IgD-negative memory B cell (primary cell): ENCODE results near the gene TAMM41. TPM values are rescaled to one million over a fixed set of nuclear protein-coding genes. Genes with fewer than 3 reads are reported as not detected.
A peak's percentile ranks its signal among the peaks of the same experiment; 100 is the strongest.
"Not testable (repeated sequence)": the region's sequence is repeated elsewhere in the genome, so short reads cannot be mapped to it uniquely, and the experiment has no call there.

Source experiments
- H3K27ac Mint-ChIP-seq, 3 donors: one replicate each; pipeline ENCODE4 v1.8.0; 2020 to 2022; ENCODE audit warnings: mild to moderate bottlenecking in 3 of 3, mixed read lengths in 3 of 3, moderate library complexity in 1 of 3
- H3K27me3 Mint-ChIP-seq: one replicate; pipeline ENCODE4 v1.8.0; 2021; ENCODE audit warnings: mixed read lengths
- H3K36me3 Mint-ChIP-seq: one replicate; pipeline ENCODE4 v1.8.0; 2020; ENCODE audit warnings: mild to moderate bottlenecking, mixed read lengths
- H3K4me1 Mint-ChIP-seq, 3 donors: one replicate each; pipeline ENCODE4 v1.8.0; 2020 to 2022; ENCODE audit warnings: mixed read lengths in 3 of 3, mild to moderate bottlenecking in 1 of 3
- H3K4me3 Mint-ChIP-seq, 4 donors: one replicate each; pipeline ENCODE4 v1.8.0; 2020 to 2022; ENCODE audit warnings: mild to moderate bottlenecking in 4 of 4, mixed read lengths in 4 of 4, moderate library complexity in 3 of 4
- H3K9me3 Mint-ChIP-seq, 3 donors: one replicate each; pipeline ENCODE4 v1.8.0; 2020 to 2021; ENCODE audit warnings: mixed read lengths in 3 of 3, mild to moderate bottlenecking in 1 of 3
- polyA plus RNA-seq: library from polyadenylated mRNA; unstranded; fragments of 300-500 nt; fragmentation: Illumina TruSeq; gene quantifications from one replicate; pipeline ENCODE4 v1.2.3, GENCODE V29; 2021

Gene TAMM41, protein sequence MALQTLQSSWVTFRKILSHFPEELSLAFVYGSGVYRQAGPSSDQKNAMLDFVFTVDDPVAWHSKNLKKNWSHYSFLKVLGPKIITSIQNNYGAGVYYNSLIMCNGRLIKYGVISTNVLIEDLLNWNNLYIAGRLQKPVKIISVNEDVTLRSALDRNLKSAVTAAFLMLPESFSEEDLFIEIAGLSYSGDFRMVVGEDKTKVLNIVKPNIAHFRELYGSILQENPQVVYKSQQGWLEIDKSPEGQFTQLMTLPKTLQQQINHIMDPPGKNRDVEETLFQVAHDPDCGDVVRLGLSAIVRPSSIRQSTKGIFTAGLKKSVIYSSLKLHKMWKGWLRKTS
- 40.0 TPM for polyA plus RNA-seq

GRCh38 chr3:11846281-11847266, at the start of gene TAMM41:
TAMM41 (minus strand) TSS chr3:11846885; CDS start chr3:11846636, 249 bp downstream.
- Mint-ChIP-seq H3K4me1 (peaks cover 9 to 34% (median 28%) of the 10 kb centered on the region in 3 donors), H3K27me3 (no peaks in the 10 kb centered on the region), H3K36me3 (no peaks in the 10 kb centered on the region), H3K9me3 (no peaks in the 10 kb centered on the region), H3K4me3 (peak within 1 kb of the TSS; percentile 96 to 100 (median 98)), H3K27ac (peak within 1 kb of the TSS; percentile 77 to 99 (median 87))

DNA sequence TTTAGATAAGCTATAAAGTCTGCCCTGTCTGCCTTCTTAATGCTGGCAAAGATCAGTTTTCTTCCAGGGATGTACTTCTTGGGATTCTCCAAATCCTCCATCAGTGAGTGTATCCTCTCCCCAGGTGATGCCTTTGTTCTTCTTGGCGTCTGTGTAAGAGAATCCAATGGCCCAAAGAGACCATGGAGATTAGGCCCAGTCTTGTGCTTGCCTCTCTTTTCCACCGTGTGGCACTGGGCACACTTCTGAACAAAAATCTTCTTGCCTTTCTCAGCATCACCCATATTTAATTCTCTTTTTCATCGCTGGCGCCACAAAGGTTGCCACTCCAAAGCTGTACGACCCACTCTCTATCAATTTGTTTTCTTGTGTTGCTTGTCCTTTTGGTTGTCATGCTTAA, 32.2 kb upstream of the TAMM41 start:
- Mint-ChIP-seq H3K9me3 (peaks cover 0 to 3% (median 0%) of the 10 kb centered on the region in 3 donors), H3K27me3 (peaks cover 4% of the 10 kb centered on the region), H3K4me3 (no peak overlapping the region), H3K36me3 (no peaks in the 10 kb centered on the region), H3K4me1 (no peaks in the 10 kb centered on the region), H3K27ac (no peak overlapping the region)

GRCh38 chr3:11874707-11875106, 28.0 kb upstream of the TAMM41 start:
- H3K4me3 Mint-ChIP-seq, H3K9me3 Mint-ChIP-seq, H3K4me1 Mint-ChIP-seq, H3K27me3 Mint-ChIP-seq, H3K36me3 Mint-ChIP-seq, H3K27ac Mint-ChIP-seq: not testable (repeated sequence)

- H3K4me1 Mint-ChIP-seq, H3K36me3 Mint-ChIP-seq: not testable (repeated sequence)
- peak overlapping the region in 1 of 3 donors; percentile 40 for H3K27ac Mint-ChIP-seq
- H3K27me3 Mint-ChIP-seq, result peaks cover 16% of the 10 kb centered on the region
- H3K4me3 Mint-ChIP-seq, result peak overlapping the region in 1 of 4 donors; percentile 15
- peaks cover 0 to 12% (median 0%) of the 10 kb centered on the region in 3 donors for H3K9me3 Mint-ChIP-seq
Measured at GRCh38 chr3:11863739-11864138, 17.1 kb upstream of the TAMM41 start.

DNA sequence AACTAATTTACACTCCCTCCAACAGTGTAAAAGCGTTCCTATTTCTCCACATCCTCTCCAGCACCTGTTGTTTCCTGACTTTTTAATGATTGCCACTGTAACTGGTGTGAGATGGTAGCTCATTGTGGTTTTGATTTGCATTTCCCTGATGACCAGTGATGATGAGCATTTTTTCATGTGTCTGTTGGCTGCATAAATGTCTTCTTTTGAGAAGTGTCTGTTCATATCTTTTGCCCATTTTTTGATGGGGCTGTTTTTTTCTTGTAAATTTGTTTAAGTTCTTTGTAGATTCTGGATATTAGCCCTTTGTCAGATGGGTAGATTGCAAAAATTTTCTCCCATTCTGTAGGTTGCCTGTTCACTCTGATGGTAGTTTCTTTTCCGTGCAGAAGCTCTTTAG, 15.9 kb upstream of the TAMM41 start:
- H3K27me3 Mint-ChIP-seq, result peaks cover 18% of the 10 kb centered on the region
- H3K4me1 Mint-ChIP-seq, H3K4me3 Mint-ChIP-seq, H3K36me3 Mint-ChIP-seq, H3K27ac Mint-ChIP-seq: not testable (repeated sequence)
- peaks cover 0 to 12% (median 0%) of the 10 kb centered on the region in 3 donors for H3K9me3 Mint-ChIP-seq

DNA sequence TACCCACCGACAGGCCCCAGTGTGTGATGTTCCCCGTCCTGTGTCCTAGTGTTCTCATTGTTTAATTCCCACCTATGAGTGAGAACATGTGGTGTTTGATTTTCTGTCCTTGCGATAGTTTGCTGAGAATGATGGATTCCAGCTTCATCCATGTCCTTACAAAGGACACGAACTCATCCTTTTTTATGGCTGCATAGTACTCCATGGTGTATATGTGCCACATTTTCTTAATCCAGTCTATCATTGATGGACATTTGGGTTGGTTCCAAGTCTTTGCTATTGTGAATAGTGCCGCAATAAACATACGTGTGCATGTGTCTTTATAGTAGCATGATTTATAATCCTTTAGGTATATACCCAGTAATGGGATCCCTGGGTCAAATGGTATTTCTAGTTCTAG, 15.5 kb upstream of the TAMM41 start:
- Mint-ChIP-seq H3K27me3 (peaks cover 18% of the 10 kb centered on the region), H3K9me3 (peaks cover 0 to 12% (median 0%) of the 10 kb centered on the region in 3 donors)
- H3K36me3 Mint-ChIP-seq, H3K27ac Mint-ChIP-seq, H3K4me1 Mint-ChIP-seq, H3K4me3 Mint-ChIP-seq: not testable (repeated sequence)

DNA sequence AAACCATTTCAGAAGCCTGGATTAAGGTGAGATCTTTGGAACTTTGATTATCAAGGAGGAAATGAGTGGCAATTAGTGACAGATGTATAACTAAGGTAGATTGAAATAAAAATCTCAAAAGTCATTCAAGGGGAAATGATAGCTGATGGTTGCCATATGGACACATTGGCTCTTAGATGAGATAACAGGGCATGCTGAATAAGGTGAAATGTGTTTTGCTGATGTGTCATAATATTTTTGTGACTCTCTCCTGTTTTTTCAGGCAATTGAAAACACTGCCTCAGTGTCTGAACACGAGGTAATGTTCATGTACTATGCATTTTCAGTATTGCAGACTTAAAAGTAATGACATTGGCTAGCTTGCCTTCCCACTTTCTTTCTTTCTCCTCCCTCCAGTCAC, 13.5 kb upstream of the TAMM41 start:
- H3K4me1 Mint-ChIP-seq, H3K4me3 Mint-ChIP-seq, H3K9me3 Mint-ChIP-seq, H3K36me3 Mint-ChIP-seq, H3K27ac Mint-ChIP-seq: not testable (repeated sequence)
- peaks cover 16% of the 10 kb centered on the region for H3K27me3 Mint-ChIP-seq

DNA sequence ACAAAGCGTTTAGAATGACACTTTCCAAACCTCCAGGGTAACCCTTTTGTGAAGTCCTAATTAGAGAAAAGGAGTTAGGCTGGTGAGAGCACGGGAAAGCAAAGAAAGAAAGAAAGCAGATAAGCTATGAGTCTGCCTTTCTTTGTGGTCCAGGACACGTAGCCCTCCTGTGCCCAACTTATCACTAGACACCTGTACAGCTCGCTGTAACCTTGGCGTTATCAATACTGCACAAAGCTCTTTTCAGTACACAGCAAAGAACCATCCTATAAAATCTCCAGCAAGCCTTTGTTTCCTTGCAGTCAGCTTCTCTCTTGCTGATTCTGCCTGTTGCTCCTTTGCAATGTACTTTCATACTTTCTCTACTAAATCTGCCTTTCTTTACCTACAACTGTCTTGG, 6.8 kb upstream of the TAMM41 start:
- Mint-ChIP-seq H3K27ac (no peak overlapping the region), H3K9me3 (peaks cover 0 to 4% (median 1%) of the 10 kb centered on the region in 3 donors), H3K36me3 (no peaks in the 10 kb centered on the region), H3K4me3 (no peak overlapping the region), H3K27me3 (peaks cover 8% of the 10 kb centered on the region), H3K4me1 (no peaks in the 10 kb centered on the region)

- Mint-ChIP-seq H3K27ac (no peak overlapping the region), H3K36me3 (no peaks in the 10 kb centered on the region), H3K4me3 (no peak overlapping the region)
Measured at GRCh38 chr3:11850003-11850402, 3.3 kb upstream of the TAMM41 start.

GRCh38 chr3:11847607-11848006, 922 bp upstream of the TAMM41 start:
- Mint-ChIP-seq H3K27me3 (peaks cover 2% of the 10 kb centered on the region), H3K4me3 (peak overlapping the region in 3 of 4 donors; percentile 96 to 100 (median 99)), H3K9me3 (no peaks in the 10 kb centered on the region), H3K36me3 (no peaks in the 10 kb centered on the region), H3K27ac (peak overlapping the region in 2 of 3 donors; percentile 77 to 99), H3K4me1 (peaks cover 9 to 31% (median 28%) of the 10 kb centered on the region in 3 donors)

More at GRCh38 chr3:11850003-11850402, 3.3 kb upstream of the TAMM41 start:
- H3K4me1 Mint-ChIP-seq, result peaks cover 9 to 25% (median 22%) of the 10 kb centered on the region in 3 donors
- peaks cover 2% of the 10 kb centered on the region for H3K27me3 Mint-ChIP-seq
- no peaks in the 10 kb centered on the region for H3K9me3 Mint-ChIP-seq

GRCh38 chr3:11845651-11846050, 1.0 kb downstream of the TAMM41 start:
- peak overlapping the region; percentile 96 to 100 (median 98) for H3K4me3 Mint-ChIP-seq
- no peaks in the 10 kb centered on the region for H3K36me3 Mint-ChIP-seq
- peak overlapping the region; percentile 77 to 99 (median 87) for H3K27ac Mint-ChIP-seq
- no peaks in the 10 kb centered on the region for H3K27me3 Mint-ChIP-seq
- H3K9me3 Mint-ChIP-seq, result no peaks in the 10 kb centered on the region
- peaks cover 9 to 34% (median 28%) of the 10 kb centered on the region in 3 donors for H3K4me1 Mint-ChIP-seq

- Mint-ChIP-seq H3K27ac (peak overlapping the region; percentile 10 to 99 (median 78)), H3K36me3 (peaks cover 1% of the 10 kb centered on the region)
Measured at GRCh38 chr3:11844891-11845290, 1.8 kb downstream of the TAMM41 start.

GRCh38 chr3:11835028-11835639, 11.6 kb downstream of the TAMM41 start:
- peak overlapping the region in 1 of 3 donors; percentile 69 for H3K27ac Mint-ChIP-seq
- H3K9me3 Mint-ChIP-seq, result peaks cover 0 to 2% (median 0%) of the 10 kb centered on the region in 3 donors
- no peak overlapping the region for H3K4me3 Mint-ChIP-seq
- H3K27me3 Mint-ChIP-seq, result no peaks in the 10 kb centered on the region
- no peaks in the 10 kb centered on the region for H3K4me1 Mint-ChIP-seq
- H3K36me3 Mint-ChIP-seq, result peaks cover 4% of the 10 kb centered on the region

More at GRCh38 chr3:11844891-11845290, 1.8 kb downstream of the TAMM41 start:
- peaks cover 9 to 34% (median 28%) of the 10 kb centered on the region in 3 donors for H3K4me1 Mint-ChIP-seq
- H3K4me3 Mint-ChIP-seq, result peak overlapping the region; percentile 51 to 96 (median 84)
- no peaks in the 10 kb centered on the region for H3K9me3 Mint-ChIP-seq
- no peaks in the 10 kb centered on the region for H3K27me3 Mint-ChIP-seq

- H3K27ac Mint-ChIP-seq, result no peak overlapping the region
- no peaks in the 10 kb centered on the region for H3K9me3 Mint-ChIP-seq
- H3K27me3 Mint-ChIP-seq, result no peaks in the 10 kb centered on the region
- peaks cover 4% of the 10 kb centered on the region for H3K36me3 Mint-ChIP-seq
- H3K4me1 Mint-ChIP-seq, result no peaks in the 10 kb centered on the region
- no peak overlapping the region for H3K4me3 Mint-ChIP-seq
Measured at GRCh38 chr3:11832981-11833905, 13.4 kb downstream of the TAMM41 start.
